H9 (cell line): ENCODE measurements around the gene KIF16B. TPM values are rescaled to one million over a fixed set of nuclear protein-coding genes. Genes with fewer than 3 reads are reported as not detected.

Experiments
- DNase-seq: peaks from one replicate; pipeline ENCODE4 v3.0.0-alpha.2; 2017
- H2AFZ ChIP-seq: one replicate; pipeline ENCODE4 v1.6.1; 2013; ENCODE audit warnings: mild to moderate bottlenecking, low read length, control low read depth, moderate library complexity
- H2AK5ac ChIP-seq: 2 replicates; pipeline ENCODE4 v1.6.1; 2013; ENCODE audit warnings: low read length, control low read depth, mixed read lengths; ENCODE audit not compliant: insufficient read length
- H2BK120ac ChIP-seq: one replicate; pipeline ENCODE4 v1.6.1; 2013; ENCODE audit warnings: low read depth, mild to moderate bottlenecking, low read length, control low read depth, inconsistent platforms; ENCODE audit not compliant: poor library complexity, severe bottlenecking
- H2BK12ac ChIP-seq: 2 replicates; pipeline ENCODE4 v1.6.1; 2013; ENCODE audit warnings: low read length, control low read depth, mixed read lengths, low read depth; ENCODE audit not compliant: insufficient read length
- H2BK15ac ChIP-seq: 2 replicates; pipeline ENCODE4 v1.6.1; 2013; ENCODE audit warnings: low read depth, low read length, control low read depth
- H2BK20ac ChIP-seq: one replicate; pipeline ENCODE4 v1.6.1; 2013; ENCODE audit warnings: low read depth, mild to moderate bottlenecking, low read length, control low read depth, inconsistent platforms; ENCODE audit not compliant: poor library complexity, severe bottlenecking
- H2BK5ac ChIP-seq: 2 replicates; pipeline ENCODE4 v1.6.1; 2013; ENCODE audit warnings: low read length, control low read depth, mixed read lengths; ENCODE audit not compliant: insufficient read length
- H3K14ac ChIP-seq: 2 replicates; pipeline ENCODE4 v1.6.1; 2013; ENCODE audit warnings: low read length, control low read depth; ENCODE audit not compliant: insufficient read depth
- H3K18ac ChIP-seq: 2 replicates; pipeline ENCODE4 v1.6.1; 2013; ENCODE audit warnings: low read depth, mild to moderate bottlenecking, mixed read lengths, low read length, control low read depth; ENCODE audit not compliant: insufficient read length
- H3K23ac ChIP-seq: 2 replicates; pipeline ENCODE4 v1.6.1; 2013; ENCODE audit warnings: low read length, control low read depth, mixed read lengths, low read depth; ENCODE audit not compliant: insufficient read length
- H3K23me2 ChIP-seq: 2 replicates; pipeline ENCODE4 v1.6.1; 2013; ENCODE audit warnings: low read depth, mild to moderate bottlenecking, mixed read lengths, low read length, control low read depth; ENCODE audit not compliant: insufficient read length, poor library complexity, severe bottlenecking
- H3K27ac ChIP-seq: 2 replicates; pipeline ENCODE4 v1.5.1; 2013; ENCODE audit warnings: low read length, control low read depth, mixed read lengths, low read depth; ENCODE audit not compliant: insufficient read length
- H3K27me3 ChIP-seq: 2 replicates; pipeline ENCODE4 v1.6.1; 2013; ENCODE audit warnings: low read length, control low read depth, inconsistent platforms; ENCODE audit not compliant: insufficient read depth
- H3K4ac ChIP-seq: 2 replicates; pipeline ENCODE4 v1.6.1; 2013; ENCODE audit warnings: low read depth, mild to moderate bottlenecking, control low read depth, inconsistent platforms, low read length, moderate library complexity
- H3K4me1 ChIP-seq: 2 replicates; pipeline ENCODE4 v1.6.1; 2013; ENCODE audit warnings: low read length, control low read depth, inconsistent platforms; ENCODE audit not compliant: insufficient read depth
- H3K4me2 ChIP-seq: 2 replicates; pipeline ENCODE4 v1.6.1; 2013; ENCODE audit warnings: low read length, control low read depth, mixed read lengths; ENCODE audit not compliant: insufficient read length, insufficient read depth
- H3K56ac ChIP-seq: 2 replicates; pipeline ENCODE4 v1.6.1; 2013; ENCODE audit warnings: low read depth, mild to moderate bottlenecking, mixed read lengths, low read length, control low read depth; ENCODE audit not compliant: insufficient read length
- H3K79me1 ChIP-seq: 2 replicates; pipeline ENCODE4 v1.6.1; 2013; ENCODE audit warnings: low read depth, mild to moderate bottlenecking, moderate library complexity, low read length, control low read depth, inconsistent platforms; ENCODE audit not compliant: insufficient read depth, poor library complexity, severe bottlenecking
- H3K79me2 ChIP-seq: 2 replicates; pipeline ENCODE4 v1.6.1; 2013; ENCODE audit warnings: low read length, control low read depth, inconsistent platforms; ENCODE audit not compliant: insufficient read depth
- H3K9ac ChIP-seq: 2 replicates; pipeline ENCODE4 v1.6.1; 2013; ENCODE audit warnings: low read length, control low read depth, mixed read lengths; ENCODE audit not compliant: insufficient read length; ENCODE audit errors: extremely low read depth
- H3K9me3 ChIP-seq: one replicate; pipeline ENCODE4 v1.6.1; 2013; ENCODE audit warnings: low read depth, low read length, inconsistent platforms; ENCODE audit not compliant: control insufficient read depth
- H3T11ph ChIP-seq: one replicate; pipeline ENCODE4 v1.6.1; 2013; ENCODE audit warnings: mild to moderate bottlenecking, low read length, control low read depth, inconsistent platforms
- H4K20me1 ChIP-seq: one replicate; pipeline ENCODE4 v1.6.1; 2013; ENCODE audit not compliant: control insufficient read depth, insufficient read length, insufficient read depth
- H4K5ac ChIP-seq: 2 replicates; pipeline ENCODE4 v1.6.1; 2013; ENCODE audit warnings: low read depth, mild to moderate bottlenecking, mixed read lengths, low read length, control low read depth; ENCODE audit not compliant: insufficient read length
- H4K8ac ChIP-seq: replicated peaks from 2 replicates; pipeline ENCODE4 v1.6.1; 2013; ENCODE audit warnings: low read length, control low read depth, mixed read lengths, low read depth; ENCODE audit not compliant: insufficient read length
- H4K91ac ChIP-seq: 2 replicates; pipeline ENCODE4 v1.6.1; 2013; ENCODE audit warnings: low read depth, mild to moderate bottlenecking, moderate library complexity, mixed read lengths, low read length, control low read depth; ENCODE audit not compliant: insufficient read length
- H3K27ac Mint-ChIP-seq, 3 experiments: 2 replicates in 2 of 3; 3 replicates in 1 of 3; pipeline ENCODE4 v1.8.0; 2020 to 2021; ENCODE audit warnings: mixed read lengths in 3 of 3, mild to moderate bottlenecking in 1 of 3, moderate library complexity in 1 of 3
- H3K27me3 Mint-ChIP-seq: 2 replicates; pipeline ENCODE4 v1.8.0; 2021; ENCODE audit warnings: low read depth, mild to moderate bottlenecking, moderate library complexity, mixed read lengths
- H3K36me3 Mint-ChIP-seq, 3 experiments: 2 replicates in 2 of 3; 3 replicates in 1 of 3; pipeline ENCODE4 v1.8.0; 2020 to 2021; ENCODE audit warnings: low read depth in 3 of 3, mixed read lengths in 3 of 3; ENCODE audit not compliant: insufficient read depth in 1 of 3
- H3K4me1 Mint-ChIP-seq, 2 experiments: 2 replicates each; pipeline ENCODE4 v1.8.0; 2020; ENCODE audit warnings: mixed read lengths in 2 of 2
- H3K4me3 Mint-ChIP-seq, 2 experiments: 2 replicates in 1 of 2; 3 replicates in 1 of 2; pipeline ENCODE4 v1.8.0; 2020 to 2021; ENCODE audit warnings: mild to moderate bottlenecking in 2 of 2, mixed read lengths in 2 of 2, moderate library complexity in 1 of 2
- H3K9me3 Mint-ChIP-seq, 2 experiments: 2 replicates in 1 of 2; 3 replicates in 1 of 2; pipeline ENCODE4 v1.8.0; 2020; ENCODE audit warnings: mild to moderate bottlenecking in 2 of 2, mixed read lengths in 2 of 2, moderate library complexity in 1 of 2
- CTCF ChIP-seq: fragments of 200-600 bp; sonication (generic); conservative IDR thresholded peaks from 3 replicates; pipeline ENCODE4 v1.8.0; 2021; ENCODE audit warnings: antibody characterized with exemption, mild to moderate bottlenecking
- WGBS: extraction: QIAGEN DNeasy Blood & Tissue Kit; methylation state at CpG from one replicate; pipeline ENCODE4 v1.1.7; 2013; ENCODE audit warnings: missing lambda C conversion rate, low lambda C conversion rate, mixed read lengths; ENCODE audit not compliant: insufficient read length; ENCODE audit errors: extremely low coverage; 5-methylcytosine and 5-hydroxymethylcytosine counted together
- total RNA-seq: library from RNA; stranded (reverse); gene quantifications from 2 replicates; pipeline ENCODE4 v1.2.1, GENCODE V29; 2021

Gene KIF16B
- total RNA-seq, 1 experiment from 2014 or later, result 7.4 TPM

- H2AFZ ChIP-seq, result no peak overlapping the region
- no peak overlapping the region for H3K9ac ChIP-seq
- no peak overlapping the region for H3K4me3 Mint-ChIP-seq
- no peak overlapping the region for H3K4me2 ChIP-seq
- H3K9me3 Mint-ChIP-seq, result peaks cover 9 to 13% of the 10 kb centered on the region in 2 experiments
- H3K18ac ChIP-seq, result no peak overlapping the region
- no peak overlapping the region for H2BK20ac ChIP-seq
- no peak overlapping the region for H3T11ph ChIP-seq
- no peak overlapping the region for H2AK5ac ChIP-seq
- no peak for TF ChIP-seq CTCF
- H2BK12ac ChIP-seq, result no peak overlapping the region
- H4K5ac ChIP-seq, result no peak overlapping the region
- H3K27me3 ChIP-seq, result no peaks in the 10 kb centered on the region
- H2BK15ac ChIP-seq, result no peak overlapping the region
- no peak overlapping the region for H2BK5ac ChIP-seq
- no peaks in the 10 kb centered on the region for H3K79me1 ChIP-seq
- peaks cover 4% of the 10 kb centered on the region; the same call in 1 of the 2 replicates for H3K27me3 Mint-ChIP-seq
- H3K4me1 Mint-ChIP-seq, result peaks cover 9 to 18% of the 10 kb centered on the region in 2 experiments
- H3K27ac ChIP-seq, result no peak overlapping the region
- no peak overlapping the region for H4K91ac ChIP-seq
- no peaks in the 10 kb centered on the region for H3K79me2 ChIP-seq
- H4K20me1 ChIP-seq, result no peaks in the 10 kb centered on the region
- no peak overlapping the region for H2BK120ac ChIP-seq
- H3K14ac ChIP-seq, result no peak overlapping the region
- no CpG with 5 or more reads among the region's 2 CpGs for WGBS
- H3K9me3 ChIP-seq, result peaks cover 7% of the 10 kb centered on the region
- no peaks in the 10 kb centered on the region for H3K4me1 ChIP-seq
- H3K23me2 ChIP-seq, result no peaks in the 10 kb centered on the region
- no peak overlapping the region for H3K56ac ChIP-seq
- no peak overlapping the region for H4K8ac ChIP-seq
- peaks cover 0 to 10% (median 6%) of the 10 kb centered on the region in 3 experiments; a peak in 5 of 7 replicates for H3K36me3 Mint-ChIP-seq
- H3K4ac ChIP-seq, result no peak overlapping the region
- H3K27ac Mint-ChIP-seq, result no peak overlapping the region
- DNase-seq, result no peak
- H3K23ac ChIP-seq, result no peak overlapping the region
Observed at GRCh38 chr20:16612706-16613105, 39.5 kb upstream of the KIF16B start.
